SK-N-MC (cell line): ENCODE measurements around the gene SEC61G.

Experiments
- EZH2 ChIP-seq: fragments of 200-600 bp; sonication (generic); IDR thresholded peaks from one replicate; pipeline ENCODE4 v1.6.1; 2017; ENCODE audit warnings: antibody characterized with exemption
- POLR2AphosphoS5 ChIP-seq: IDR thresholded peaks from 2 replicates; pipeline ENCODE4 v1.6.1; 2012; ENCODE audit warnings: mild to moderate bottlenecking, low read depth, low read length, borderline replicate concordance

GRCh38 chr7:54782314-54782713 is 23.3 kb upstream of the SEC61G start:
- TF ChIP-seq EZH2 = no peak
- no peak for TF ChIP-seq POLR2AphosphoS5
